GM19238 (cell line): ENCODE measurements around the gene NPHP4.

ENCODE experiments used
- DNase-seq: peaks from one replicate; pipeline ENCODE4 v3.0.0; 2011; ENCODE audit warnings: low spot score; ENCODE audit not compliant: insufficient read length

The NPHP4 gene

GRCh38 chr1:6004412-6005123, 12.3 kb upstream of the NPHP4 start:
- DNase-seq, result no peak

GRCh38 chr1:6003568-6004411, 11.6 kb upstream of the NPHP4 start:
- no peak for DNase-seq

GRCh38 chr1:6002714-6003501, 10.7 kb upstream of the NPHP4 start:
- DNase-seq, result no peak

- no peak for DNase-seq
Measured at GRCh38 chr1:6001992-6002576, 9.9 kb upstream of the NPHP4 start.

- no peak for DNase-seq
Measured at GRCh38 chr1:6000444-6001288, 8.4 kb upstream of the NPHP4 start.

GRCh38 chr1:5999711-6000443, 7.7 kb upstream of the NPHP4 start:
- DNase-seq, result no peak

GRCh38 chr1:5998906-5999301, 6.7 kb upstream of the NPHP4 start:
- no peak for DNase-seq

- DNase-seq, result no peak
Measured at GRCh38 chr1:5998051-5998905, 6.1 kb upstream of the NPHP4 start.

- DNase-seq, result no peak
Measured at GRCh38 chr1:5997316-5997715, 5.1 kb upstream of the NPHP4 start.

DNA sequence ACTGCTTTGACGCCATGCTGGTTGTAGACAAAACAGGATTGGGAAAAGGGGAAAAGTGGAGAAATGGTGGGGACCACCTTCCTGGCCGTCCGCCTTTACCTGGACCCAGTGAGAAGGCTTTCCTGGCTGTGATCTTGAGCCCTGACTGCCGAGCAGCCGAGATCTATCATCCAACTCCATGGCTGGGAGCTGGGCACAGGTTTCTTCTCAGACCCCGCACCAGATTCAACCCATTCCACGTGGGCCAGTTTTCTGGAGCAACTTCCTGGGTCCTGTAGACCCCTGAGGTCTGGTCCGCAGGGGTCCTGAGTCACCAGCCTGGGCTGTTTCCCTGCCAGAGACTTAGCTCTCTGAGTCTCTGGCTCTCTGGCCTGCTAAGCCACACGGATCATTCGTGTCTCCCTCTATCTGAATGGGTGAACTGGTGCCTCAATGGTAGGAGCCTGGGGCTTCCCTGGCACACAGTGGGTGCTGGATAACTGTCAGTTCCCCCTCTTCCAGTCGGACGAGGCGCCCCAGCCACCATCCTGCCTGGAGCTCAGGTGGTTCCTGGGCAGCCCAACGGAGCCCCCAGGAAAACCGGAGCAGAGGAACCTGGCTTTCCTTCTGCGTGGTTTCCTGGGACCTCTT, 4.5 kb upstream of the NPHP4 start:
- no peak for DNase-seq

DNA sequence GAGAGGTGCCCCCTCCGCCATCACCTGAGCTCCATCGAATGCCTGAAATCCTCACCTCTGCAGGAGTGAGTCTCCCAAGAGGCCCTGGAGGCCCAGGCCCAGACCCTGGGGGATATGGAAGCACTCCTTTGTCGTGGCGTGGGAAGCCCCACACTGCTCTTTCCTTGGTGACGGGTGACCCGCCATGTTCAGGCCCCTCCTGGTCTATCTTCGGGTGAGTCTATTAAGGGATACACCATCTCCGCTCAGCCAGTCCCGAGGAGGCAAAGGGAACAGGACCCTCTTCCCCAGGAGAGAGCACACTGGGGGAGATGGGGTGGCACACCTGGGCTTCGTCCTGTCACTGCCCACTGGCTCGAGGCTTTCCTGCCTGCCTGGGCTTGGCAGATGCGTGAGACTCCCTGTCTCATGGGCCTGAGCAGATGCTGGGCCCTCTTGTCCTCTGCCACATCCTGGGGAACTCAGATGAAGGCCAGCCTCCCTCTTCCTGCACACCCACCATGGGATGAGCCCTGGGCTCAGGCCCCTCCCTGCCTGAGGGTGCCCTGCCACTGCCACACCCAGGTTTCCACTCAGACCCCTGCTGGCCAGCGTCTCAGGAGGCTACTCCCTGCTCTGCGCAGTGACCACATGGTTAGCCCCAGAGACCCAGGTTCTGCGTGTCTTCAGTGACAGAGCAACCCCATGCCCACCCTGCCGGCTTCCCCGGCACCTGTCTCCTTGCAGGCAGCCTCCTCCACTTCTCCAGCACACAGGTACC, 3.8 kb upstream of the NPHP4 start:
- DNase-seq, result no peak

DNA sequence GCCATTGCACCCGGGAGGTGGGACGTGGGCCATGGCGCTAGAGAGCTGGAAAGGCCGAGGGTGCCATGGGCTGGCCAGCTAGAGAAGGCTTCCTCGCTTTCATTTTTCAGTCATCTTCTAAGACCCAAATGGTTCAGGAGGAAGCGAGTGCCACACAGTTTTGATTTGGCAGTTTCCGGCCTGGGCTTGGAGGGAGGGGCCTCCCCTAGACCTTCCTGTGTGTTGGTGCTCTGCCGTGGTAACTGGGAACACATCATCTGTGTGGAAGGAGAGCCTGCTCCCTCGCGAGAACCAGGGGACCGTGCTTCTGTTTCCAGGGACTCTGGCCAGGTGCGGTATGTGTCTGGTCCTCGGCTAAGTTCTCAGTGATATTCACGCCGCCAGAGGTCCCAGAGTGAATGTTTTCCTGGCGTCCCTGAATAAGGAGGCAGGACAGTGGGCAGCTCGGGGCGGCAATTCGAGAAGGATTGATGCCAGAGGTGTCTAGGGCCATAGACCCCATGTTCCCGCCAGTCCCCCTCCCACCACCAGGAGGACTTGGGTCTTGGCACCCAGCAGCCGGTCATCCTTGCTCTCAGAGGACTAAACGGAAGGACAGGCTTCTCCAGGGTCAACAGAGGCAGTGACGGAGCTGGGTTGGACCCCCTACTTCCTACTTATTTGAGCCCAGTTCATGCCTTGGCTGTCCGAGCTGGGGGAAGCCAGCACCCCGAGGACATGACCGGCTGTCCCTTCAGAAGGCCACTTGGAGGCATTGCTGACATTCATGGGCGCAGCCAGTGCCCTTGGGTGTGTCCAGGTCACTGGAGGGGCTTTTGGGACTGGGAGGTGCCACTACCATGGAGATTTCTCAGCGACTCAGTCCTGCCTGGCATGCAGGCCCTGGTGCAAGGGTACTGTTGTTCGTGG, 2.7 kb upstream of the NPHP4 start:
- DNase-seq, result peak; percentile 50

- peak; percentile 30 for DNase-seq
Measured at GRCh38 chr1:5993556-5994491, 1.6 kb upstream of the NPHP4 start.

DNA sequence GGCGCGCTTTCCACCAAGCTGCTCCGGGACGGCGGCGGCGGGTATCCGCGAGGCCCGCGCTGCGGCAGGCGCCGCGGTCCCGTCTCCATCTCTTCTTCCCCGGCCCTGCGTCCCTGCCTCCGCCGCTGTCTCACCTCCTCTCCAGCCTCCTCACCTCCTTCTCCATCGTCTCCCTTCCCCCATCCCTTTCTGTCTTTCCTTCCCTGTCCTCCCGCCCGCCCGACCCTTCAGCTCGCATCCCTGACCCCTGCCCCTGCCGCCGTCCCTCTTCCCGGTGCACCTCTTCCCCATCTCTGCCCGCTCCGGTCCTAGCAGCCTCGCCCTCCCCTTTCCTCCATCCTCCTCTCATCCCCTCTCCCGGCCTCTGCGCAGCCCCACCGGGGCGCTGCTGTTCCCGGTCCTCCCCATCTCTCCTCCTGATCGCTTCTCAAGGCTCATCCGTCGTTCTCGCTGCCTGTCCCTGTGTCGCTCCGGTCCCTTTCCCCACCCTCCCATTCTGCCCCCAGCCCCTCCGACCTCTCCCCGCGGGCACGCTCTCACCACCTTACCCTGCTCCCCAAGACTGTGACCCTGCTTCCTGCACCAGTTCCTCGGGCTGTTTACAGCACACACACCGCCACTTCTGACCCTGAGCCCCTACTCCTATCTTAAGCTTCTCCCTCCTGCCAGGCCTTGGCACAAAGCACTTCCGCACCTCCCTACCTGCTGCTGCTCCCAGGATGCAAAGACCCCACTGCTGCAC, 760 bp upstream of the NPHP4 start:
- DNase-seq, result peak; percentile 27
